ENCODE results near the gene EHD1. TPM values are rescaled to one million over a fixed set of nuclear protein-coding genes. Genes with fewer than 3 reads are reported as not detected.
A peak's percentile ranks its signal among the peaks of the same experiment; 100 is the strongest.

EHD1 gene
- total and polyA plus RNA-seq, 2 donors (not counting 1 experiment from before 2014, with no cell fraction given): 71.3 to 240 TPM

- H3K27ac ChIP-seq (ENCODE audit: insufficient read depth, low read length): peak overlapping the region; percentile 73
- H3K4me2 ChIP-seq (ENCODE audit: extremely low read depth, insufficient read depth, low read length): peak overlapping the region; percentile 88
- no peak for TF ChIP-seq CTCF (conservative IDR thresholded peaks at IDR 0.05 in 1 of 2, IDR thresholded peaks at IDR 0.05 in 1 of 2; ENCODE audit: low read depth in 1 of 2, low read length in 2 of 2)
- TF ChIP-seq EZH2 (IDR thresholded peaks at IDR 0.05; ENCODE audit: low read length, missing control alignments): no peak
- H2AFZ ChIP-seq (ENCODE audit: low read length): no peak overlapping the region
- H4K20me1 ChIP-seq (ENCODE audit: control insufficient read depth, extremely low read depth, insufficient read depth, low read length): no peaks in the 10 kb centered on the region
- H3K9ac ChIP-seq (ENCODE audit: insufficient read depth, low read length): peak overlapping the region; percentile 90
- no peaks in the 10 kb centered on the region for H3K9me3 ChIP-seq (ENCODE audit: control insufficient read depth, insufficient read depth, low read depth, low read length)
- DNase-seq (ENCODE audit: low read depth in 2 of 2): no peak
- H3K79me2 ChIP-seq (ENCODE audit: control insufficient read depth, insufficient read depth, low read length): peaks cover 52% of the 10 kb centered on the region
- H3K36me3 ChIP-seq (ENCODE audit: control insufficient read depth, insufficient read depth, low read length): peaks cover 18% of the 10 kb centered on the region
- H3K4me3 ChIP-seq (replicated peaks in 1 of 4; ENCODE audit: control extremely low read depth in 1 of 4, insufficient read depth in 1 of 4, low read depth in 3 of 4, low read length in 4 of 4): peak overlapping the region; percentile 75 to 99 (median 84)
- peaks cover 8% of the 10 kb centered on the region for H3K4me1 ChIP-seq (ENCODE audit: control insufficient read depth, extremely low read depth, insufficient read depth, low read length)
- no peaks in the 10 kb centered on the region for H3K27me3 ChIP-seq (ENCODE audit: control insufficient read depth, insufficient read depth, low read length)
These were observed 815 bp downstream of the EHD1 start for GRCh38 chr11:64877390-64878222.

GRCh38 chr11:64876835-64877341, 1.5 kb downstream of the EHD1 start:
- Histone ChIP-seq H2AFZ (ENCODE audit: low read length) (no peak overlapping the region), H4K20me1 (ENCODE audit: control insufficient read depth, extremely low read depth, insufficient read depth, low read length) (no peaks in the 10 kb centered on the region), H3K4me1 (ENCODE audit: control insufficient read depth, extremely low read depth, insufficient read depth, low read length) (peaks cover 9% of the 10 kb centered on the region), H3K4me3 (replicated peaks in 1 of 4; ENCODE audit: control extremely low read depth in 1 of 4, insufficient read depth in 1 of 4, low read depth in 3 of 4, low read length in 4 of 4) (peak overlapping the region; percentile 75 to 99 (median 84)), H3K9me3 (ENCODE audit: control insufficient read depth, insufficient read depth, low read depth, low read length) (no peaks in the 10 kb centered on the region), H3K27ac (ENCODE audit: insufficient read depth, low read length) (peak overlapping the region; percentile 73), H3K27me3 (ENCODE audit: control insufficient read depth, insufficient read depth, low read length) (no peaks in the 10 kb centered on the region), H3K4me2 (ENCODE audit: extremely low read depth, insufficient read depth, low read length) (peak overlapping the region; percentile 88), H3K36me3 (ENCODE audit: control insufficient read depth, insufficient read depth, low read length) (peaks cover 20% of the 10 kb centered on the region), H3K79me2 (ENCODE audit: control insufficient read depth, insufficient read depth, low read length) (peaks cover 58% of the 10 kb centered on the region), H3K9ac (ENCODE audit: insufficient read depth, low read length) (peak overlapping the region; percentile 90)
- no peak for TF ChIP-seq EZH2 (IDR thresholded peaks at IDR 0.05; ENCODE audit: low read length, missing control alignments)
- TF ChIP-seq CTCF (conservative IDR thresholded peaks at IDR 0.05 in 1 of 2, IDR thresholded peaks at IDR 0.05 in 1 of 2; ENCODE audit: low read depth in 1 of 2, low read length in 2 of 2): no peak
- DNase-seq (ENCODE audit: low read depth in 2 of 2): peak in 1 of 2 donors; percentile 63

- H2AFZ ChIP-seq (ENCODE audit: low read length): no peak overlapping the region
- H3K79me2 ChIP-seq (ENCODE audit: control insufficient read depth, insufficient read depth, low read length): peaks cover 64% of the 10 kb centered on the region
- no peak for DNase-seq (ENCODE audit: low read depth in 2 of 2)
- peak overlapping the region; percentile 90 for H3K9ac ChIP-seq (ENCODE audit: insufficient read depth, low read length)
- H4K20me1 ChIP-seq (ENCODE audit: control insufficient read depth, extremely low read depth, insufficient read depth, low read length): no peaks in the 10 kb centered on the region
- no peaks in the 10 kb centered on the region for H3K27me3 ChIP-seq (ENCODE audit: control insufficient read depth, insufficient read depth, low read length)
- H3K4me3 ChIP-seq (replicated peaks in 1 of 4; ENCODE audit: control extremely low read depth in 1 of 4, insufficient read depth in 1 of 4, low read depth in 3 of 4, low read length in 4 of 4): peak overlapping the region; percentile 75 to 99 (median 84)
- TF ChIP-seq EZH2 (IDR thresholded peaks at IDR 0.05; ENCODE audit: low read length, missing control alignments) (no peak), CTCF (conservative IDR thresholded peaks at IDR 0.05 in 1 of 2, IDR thresholded peaks at IDR 0.05 in 1 of 2; ENCODE audit: low read depth in 1 of 2, low read length in 2 of 2) (no peak)
- peak overlapping the region; percentile 73 for H3K27ac ChIP-seq (ENCODE audit: insufficient read depth, low read length)
- H3K4me1 ChIP-seq (ENCODE audit: control insufficient read depth, extremely low read depth, insufficient read depth, low read length): peaks cover 14% of the 10 kb centered on the region
- no peaks in the 10 kb centered on the region for H3K9me3 ChIP-seq (ENCODE audit: control insufficient read depth, insufficient read depth, low read depth, low read length)
- H3K36me3 ChIP-seq (ENCODE audit: control insufficient read depth, insufficient read depth, low read length): peaks cover 25% of the 10 kb centered on the region
- H3K4me2 ChIP-seq (ENCODE audit: extremely low read depth, insufficient read depth, low read length): peak overlapping the region; percentile 88
These were observed 2.1 kb downstream of the EHD1 start for GRCh38 chr11:64876229-64876750.

Data from fibroblast of lung (primary cell).